Testis (tissue), 2 donors: Measurements from ENCODE around the gene PRKAR2A.

Source experiments
- POLR2A ChIP-seq: fragments of 450-650 bp; IDR thresholded peaks from one replicate; pipeline ENCODE4 v1.6.1; 2017; ENCODE audit warnings: antibody characterized with exemption, mild to moderate bottlenecking, moderate library complexity
- TF ChIP-seq, protein P1 (sequence below), 3 experiments: fragments of 450-650 bp in 2 of 3; fragments of 200-600 bp in 1 of 3; sonication (generic) in 1 of 3; IDR thresholded peaks; one replicate each; pipeline ENCODE4 v1.5.1; 2016 to 2019; ENCODE audit warnings: antibody characterized with exemption in 3 of 3, mild to moderate bottlenecking in 2 of 3, moderate library complexity in 1 of 3

DNA sequence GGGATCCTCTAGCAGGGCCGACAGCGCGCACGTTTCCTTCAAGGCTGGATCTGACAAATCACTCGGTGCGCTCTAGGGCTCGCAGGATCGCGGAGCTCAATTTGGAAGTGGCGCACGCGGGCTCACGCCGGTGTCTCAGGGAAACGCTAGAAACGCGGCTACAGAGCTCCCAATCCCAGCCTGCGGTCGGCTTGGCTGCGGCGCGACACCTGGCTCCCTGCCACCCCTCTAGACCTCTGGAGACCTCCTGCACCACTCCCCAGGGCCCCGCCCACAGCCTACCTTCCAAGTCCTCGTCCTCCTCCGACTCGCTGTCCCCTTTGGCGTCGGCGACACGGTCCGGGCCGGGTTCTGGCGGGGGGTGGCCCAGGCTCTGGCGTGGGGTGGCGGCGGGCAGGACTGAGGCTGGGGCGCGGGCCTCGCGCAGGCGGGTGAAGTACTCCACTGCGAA is 596 bp downstream of the PRKAR2A start:
- TF ChIP-seq, protein P1, sequence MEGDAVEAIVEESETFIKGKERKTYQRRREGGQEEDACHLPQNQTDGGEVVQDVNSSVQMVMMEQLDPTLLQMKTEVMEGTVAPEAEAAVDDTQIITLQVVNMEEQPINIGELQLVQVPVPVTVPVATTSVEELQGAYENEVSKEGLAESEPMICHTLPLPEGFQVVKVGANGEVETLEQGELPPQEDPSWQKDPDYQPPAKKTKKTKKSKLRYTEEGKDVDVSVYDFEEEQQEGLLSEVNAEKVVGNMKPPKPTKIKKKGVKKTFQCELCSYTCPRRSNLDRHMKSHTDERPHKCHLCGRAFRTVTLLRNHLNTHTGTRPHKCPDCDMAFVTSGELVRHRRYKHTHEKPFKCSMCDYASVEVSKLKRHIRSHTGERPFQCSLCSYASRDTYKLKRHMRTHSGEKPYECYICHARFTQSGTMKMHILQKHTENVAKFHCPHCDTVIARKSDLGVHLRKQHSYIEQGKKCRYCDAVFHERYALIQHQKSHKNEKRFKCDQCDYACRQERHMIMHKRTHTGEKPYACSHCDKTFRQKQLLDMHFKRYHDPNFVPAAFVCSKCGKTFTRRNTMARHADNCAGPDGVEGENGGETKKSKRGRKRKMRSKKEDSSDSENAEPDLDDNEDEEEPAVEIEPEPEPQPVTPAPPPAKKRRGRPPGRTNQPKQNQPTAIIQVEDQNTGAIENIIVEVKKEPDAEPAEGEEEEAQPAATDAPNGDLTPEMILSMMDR (IDR thresholded peaks at IDR 0.05), result no peak
- no peak for TF ChIP-seq POLR2A
